Dermis microvascular lymphatic vessel endothelial cell (primary cell): ENCODE measurements around the gene EHMT2. TPM values are rescaled to one million over a fixed set of nuclear protein-coding genes. Genes with fewer than 3 reads are reported as not detected.
"Not testable (repeated sequence)": the region's sequence is repeated elsewhere in the genome, so short reads cannot be mapped to it uniquely, and the experiment has no call there.

Experiments
- DNase-seq, 2 donors: peaks; one replicate each; pipeline versions ENCODE4 v3.0.0 to v3.0.0-alpha.2; 2010; ENCODE audit warnings: low read depth in 2 of 2
- total RNA-seq: library from RNA; depleted of rRNA; stranded (reverse); fragments of >200 nt; gene quantifications from 2 replicates; pipeline ENCODE4 v1.2.1, GENCODE V29; 2014

Gene EHMT2
- total RNA-seq, 1 donor from 2014 or later, result 25.9 TPM

DNA sequence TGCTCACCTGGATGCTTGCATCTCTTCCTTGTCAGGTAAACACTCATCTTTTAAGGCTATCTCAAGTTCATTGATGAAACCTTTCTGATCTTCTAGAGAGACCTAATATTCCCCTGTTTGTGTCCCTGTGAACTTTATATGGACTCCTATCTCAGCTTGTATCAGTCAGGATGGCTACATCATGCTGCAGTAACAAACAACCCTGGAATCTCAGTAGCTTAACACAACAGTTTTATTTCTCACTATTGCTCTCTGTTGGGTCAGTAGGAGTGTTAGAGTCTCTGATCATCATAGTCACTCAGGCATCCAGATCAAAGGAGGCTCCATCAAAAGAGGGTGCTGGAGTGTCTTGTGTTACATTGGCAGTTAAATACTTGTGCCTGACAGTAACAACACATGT, 17.9 kb upstream of the EHMT2 start:
- DNase-seq, result no peak

DNA sequence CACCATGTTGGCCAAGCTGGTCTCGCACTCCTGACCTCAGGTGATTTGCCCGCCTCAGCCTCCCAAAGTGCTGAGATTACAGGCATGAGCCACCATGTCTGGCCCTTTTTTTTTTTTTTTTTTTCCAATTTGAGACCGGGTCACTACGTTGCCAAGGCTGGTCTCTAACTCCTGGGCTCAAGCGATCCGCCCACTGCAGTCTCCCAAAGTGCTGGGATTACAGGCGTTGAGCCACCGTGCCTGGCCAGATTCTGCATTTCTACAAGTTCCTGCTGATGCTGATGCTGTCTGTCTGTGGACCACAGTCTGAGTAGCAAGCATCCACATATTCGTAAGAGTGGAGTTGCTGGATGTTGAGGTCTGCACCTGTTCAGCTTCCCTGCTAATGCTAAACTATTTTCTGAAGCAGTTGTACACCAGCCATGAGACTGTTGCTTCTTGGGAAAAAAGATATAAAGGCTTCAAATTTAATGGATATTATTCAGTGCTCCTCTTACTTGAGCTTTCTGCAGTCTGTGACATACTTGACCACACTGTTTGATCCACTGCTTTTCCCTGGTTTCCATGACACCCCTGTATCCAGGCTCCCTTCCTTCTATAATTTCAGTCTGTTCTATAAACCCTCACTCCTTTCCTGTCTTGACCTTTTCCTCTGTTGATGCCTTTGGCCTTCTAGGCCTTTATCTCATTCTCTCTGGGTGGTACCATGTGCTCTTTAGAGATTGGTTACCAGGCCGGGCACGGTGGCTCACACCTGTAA, 14.5 kb upstream of the EHMT2 start:
- no peak for DNase-seq

DNA sequence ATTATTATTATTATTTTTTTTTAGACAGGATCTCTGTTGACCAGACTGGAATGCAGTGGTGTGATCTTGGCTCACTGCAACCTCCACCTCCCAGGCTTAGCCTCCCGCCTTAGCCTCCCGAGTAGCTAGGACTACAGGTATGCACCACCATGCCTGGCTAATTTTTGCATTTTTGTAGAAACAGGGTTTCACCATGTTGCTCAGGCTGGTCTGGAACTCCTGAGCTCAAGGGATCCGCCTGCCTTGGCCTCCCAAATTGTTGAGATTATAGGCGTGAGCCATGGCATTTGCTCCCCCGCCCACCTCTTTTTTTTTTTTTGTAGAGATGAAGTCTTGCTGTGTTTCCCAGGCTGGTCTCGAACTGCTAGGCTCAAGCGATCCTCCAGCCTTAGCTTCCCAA, 11.8 kb upstream of the EHMT2 start:
- not testable (repeated sequence) for DNase-seq

DNA sequence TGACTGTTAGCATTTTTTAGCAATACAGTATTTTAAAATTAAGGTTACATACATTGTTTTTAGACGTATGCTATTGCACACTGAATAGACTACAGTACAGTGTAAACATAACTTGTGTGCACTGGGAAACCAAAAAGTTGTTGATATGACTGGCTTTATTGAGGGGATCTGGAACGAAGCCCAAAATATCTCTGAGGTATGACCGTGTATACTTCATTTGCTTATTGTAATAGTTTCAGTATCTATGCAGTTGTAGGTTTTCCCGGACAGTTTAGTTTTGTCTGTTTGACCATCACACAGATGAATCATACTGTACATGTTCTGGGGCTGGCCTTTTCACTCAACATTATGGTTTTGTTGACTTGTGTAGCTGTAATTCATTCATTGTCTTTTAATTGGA, 11.3 kb upstream of the EHMT2 start:
- DNase-seq, result no peak

DNA sequence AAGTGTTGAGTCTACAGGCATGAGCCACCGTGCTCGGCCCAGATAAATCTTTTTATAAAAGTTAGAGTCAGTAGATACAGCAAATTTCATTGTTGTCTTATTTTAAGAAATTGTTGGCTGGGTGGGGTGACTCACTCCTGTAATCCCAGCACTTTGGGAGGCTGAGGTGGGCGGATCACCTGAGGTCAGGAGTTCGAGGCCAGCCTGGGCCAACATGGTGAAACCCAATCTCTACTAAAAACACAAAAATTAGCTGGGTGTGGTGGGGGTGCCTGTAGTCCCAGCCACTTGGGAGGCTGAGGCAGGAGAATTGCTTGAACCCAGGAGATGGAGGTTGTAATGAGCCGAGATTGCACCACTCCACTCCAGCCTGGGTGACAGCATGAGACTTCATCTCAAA, 10.8 kb upstream of the EHMT2 start:
- not testable (repeated sequence) for DNase-seq

DNA sequence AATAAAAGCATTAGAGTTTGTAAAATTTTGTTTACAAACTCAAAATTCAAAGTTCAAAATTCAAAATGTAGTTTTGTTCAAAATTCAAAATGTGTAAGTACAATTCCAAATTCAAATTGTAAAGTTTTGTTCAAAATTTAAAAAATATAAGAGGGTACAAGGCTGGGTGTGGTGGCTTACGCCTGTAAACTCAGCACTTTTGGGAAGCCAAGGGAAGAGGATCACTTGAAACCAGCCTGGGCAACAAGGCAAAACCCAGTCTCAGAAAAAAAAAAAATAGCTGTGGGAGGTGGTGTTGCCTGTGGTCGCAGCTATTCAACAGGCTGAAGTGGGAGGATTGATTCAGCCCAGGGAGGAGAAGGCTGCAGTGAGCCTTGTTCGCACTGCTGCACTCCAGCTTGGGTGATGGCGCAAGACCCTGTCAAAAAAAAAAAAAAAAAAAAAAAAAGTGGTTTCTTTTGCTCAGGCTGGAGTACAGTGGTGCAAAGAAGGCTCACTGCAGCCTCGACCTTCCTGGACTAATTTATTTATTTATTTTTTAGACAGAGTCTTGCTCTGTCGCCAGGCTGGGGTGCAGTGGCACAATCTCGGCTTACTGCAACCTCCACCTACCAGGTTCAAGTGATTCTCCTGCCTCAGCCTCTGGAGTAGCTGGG, 9.8 kb upstream of the EHMT2 start:
- no peak for DNase-seq

DNA sequence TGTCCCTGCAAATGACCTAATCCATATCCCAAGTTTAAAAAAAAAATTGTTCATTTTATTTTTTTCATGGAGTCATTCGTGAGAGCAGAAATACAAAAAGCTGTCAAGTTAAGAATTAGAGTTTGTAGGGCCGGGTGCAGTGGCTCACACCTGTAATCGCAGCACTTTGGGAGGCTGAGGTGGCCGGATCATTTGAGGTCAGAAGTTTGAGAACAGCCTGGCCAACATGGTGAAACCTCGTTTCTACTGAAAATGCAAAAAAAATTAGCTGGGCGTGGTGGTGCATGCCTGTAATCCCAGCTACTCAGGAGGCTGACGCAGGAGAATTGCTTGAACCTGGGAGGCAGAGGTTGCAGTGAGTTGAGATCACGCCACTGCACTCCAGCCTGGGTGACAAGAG, 9.2 kb upstream of the EHMT2 start:
- not testable (repeated sequence) for DNase-seq

DNA sequence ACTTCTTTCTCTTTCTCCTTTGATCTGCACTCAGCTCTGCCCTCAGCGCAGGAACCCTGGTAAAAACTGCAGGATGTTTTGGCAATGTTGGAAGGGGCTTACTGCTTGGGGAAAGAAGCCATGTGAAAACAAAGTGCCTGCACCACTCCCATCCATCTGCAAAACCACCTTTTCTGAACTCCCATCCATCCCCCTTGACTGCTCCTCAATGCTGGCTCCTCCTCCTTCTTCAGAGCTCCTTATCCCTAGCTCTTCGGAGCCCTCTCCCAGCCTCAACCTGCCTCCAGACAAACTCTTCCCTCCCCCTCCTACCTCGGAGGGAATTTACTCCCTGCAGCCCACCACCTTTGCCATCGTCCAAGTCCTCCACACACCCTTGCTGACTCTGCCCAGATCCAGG, 8.6 kb upstream of the EHMT2 start:
- no peak for DNase-seq

DNA sequence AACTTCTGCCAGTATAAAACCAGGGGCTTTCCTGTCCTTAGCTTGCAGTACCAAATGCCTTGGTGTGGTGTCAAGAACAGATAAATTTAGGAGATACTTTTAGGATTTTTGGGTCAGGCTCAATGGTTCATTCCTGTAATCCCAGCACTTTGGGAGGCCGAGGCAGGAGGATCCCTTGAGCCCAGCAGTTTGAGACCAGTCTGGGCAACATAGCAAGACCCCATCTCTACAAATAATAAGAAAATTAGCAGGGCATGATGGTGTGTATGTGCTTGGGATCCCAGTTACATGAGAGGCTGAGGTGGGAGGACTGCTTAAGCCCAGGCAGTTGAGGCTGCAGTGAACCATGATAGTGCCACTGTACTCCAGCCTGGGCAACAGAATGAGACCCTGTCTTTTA, 7.5 kb upstream of the EHMT2 start:
- no peak for DNase-seq

DNA sequence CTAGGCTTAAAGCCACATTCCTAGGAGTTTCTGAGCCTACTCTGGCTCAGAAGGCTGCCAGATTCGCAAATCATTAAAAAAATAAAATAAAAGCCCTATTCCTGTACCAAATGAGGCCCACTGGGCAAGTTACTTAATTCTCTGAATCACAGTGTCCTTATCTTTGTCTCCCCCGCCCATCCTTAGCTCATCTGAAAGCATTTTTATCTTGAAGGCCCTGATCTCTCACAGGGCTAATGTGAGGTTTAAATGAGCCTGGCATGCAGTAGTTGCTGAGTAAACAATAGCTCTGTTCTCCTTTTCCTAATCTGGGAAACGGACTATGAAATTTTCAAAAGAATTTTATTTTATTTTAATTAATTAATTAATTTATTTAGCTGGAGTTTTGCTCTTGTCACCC, 6.5 kb upstream of the EHMT2 start:
- no peak for DNase-seq

DNA sequence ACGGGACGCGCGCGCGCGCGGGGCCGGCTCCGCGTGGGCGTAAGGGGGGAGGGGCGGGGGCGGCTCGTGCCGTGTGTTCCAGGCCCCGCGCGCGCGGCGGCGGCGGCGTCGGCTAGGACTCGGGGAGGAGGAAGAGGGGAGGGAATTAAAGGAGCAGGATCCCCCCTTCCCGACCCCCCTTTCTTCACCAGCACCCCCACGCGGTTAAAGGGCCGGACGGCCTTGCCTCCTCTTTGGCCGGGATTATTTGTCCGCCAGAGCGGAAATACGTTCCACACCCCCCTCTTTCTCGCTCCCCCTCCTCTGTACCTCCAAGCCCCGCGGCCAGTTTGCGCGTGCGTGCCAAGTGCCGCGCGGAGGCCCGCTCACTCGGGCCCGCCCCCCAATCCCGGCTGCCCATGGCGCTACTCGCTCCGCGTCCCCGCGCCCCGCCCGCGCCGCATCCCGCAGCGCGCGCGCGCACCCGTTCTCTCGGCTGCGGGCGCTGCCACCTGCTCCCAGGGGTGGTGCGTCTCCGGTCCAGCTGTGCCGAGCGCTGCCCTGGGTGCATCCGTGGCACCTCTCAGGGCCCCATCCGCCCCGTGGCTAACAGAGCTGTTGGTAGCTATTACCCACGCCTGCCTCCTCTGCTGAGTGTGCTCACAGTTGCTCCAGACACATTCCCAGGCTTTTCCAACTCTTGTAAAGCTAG, 4.6 kb upstream of the EHMT2 start, which contains the start of gene ZBTB12:
TSS of gene ZBTB12 (minus strand) at position 134 of the 691 bp plus-strand sequence. CDS start 781 bp downstream, outside the sequence.
- DNase-seq, result peak; percentile 83 to 93

DNA sequence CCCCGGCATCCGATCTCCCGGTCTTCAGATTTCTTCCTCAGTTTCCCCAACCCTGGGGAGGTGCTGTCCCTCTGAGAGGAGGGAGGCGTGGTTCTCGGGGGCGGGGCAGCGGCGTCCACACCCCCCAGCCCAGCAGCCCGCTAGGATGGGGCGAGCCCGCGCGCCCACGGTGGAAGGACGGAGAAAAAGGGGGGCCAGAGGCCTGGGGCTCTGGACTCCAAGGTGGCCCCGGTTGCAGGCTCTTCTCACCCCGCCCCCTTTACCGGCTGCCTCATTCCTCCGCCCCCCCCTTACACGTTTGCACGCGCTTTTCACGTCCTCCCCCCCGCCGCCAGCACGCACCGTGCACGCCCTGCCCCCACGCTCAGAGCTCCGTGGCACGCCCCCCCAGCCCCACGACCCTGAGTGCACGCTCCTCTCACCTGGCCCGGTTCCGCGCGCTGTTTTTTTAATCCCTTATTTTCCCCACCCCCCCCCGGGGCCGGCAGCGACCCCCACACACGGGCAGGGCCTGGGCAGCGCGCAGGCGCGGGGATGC, 4.0 kb upstream of the EHMT2 start:
- DNase-seq, result peak in 1 of 2 donors; percentile 46

DNA sequence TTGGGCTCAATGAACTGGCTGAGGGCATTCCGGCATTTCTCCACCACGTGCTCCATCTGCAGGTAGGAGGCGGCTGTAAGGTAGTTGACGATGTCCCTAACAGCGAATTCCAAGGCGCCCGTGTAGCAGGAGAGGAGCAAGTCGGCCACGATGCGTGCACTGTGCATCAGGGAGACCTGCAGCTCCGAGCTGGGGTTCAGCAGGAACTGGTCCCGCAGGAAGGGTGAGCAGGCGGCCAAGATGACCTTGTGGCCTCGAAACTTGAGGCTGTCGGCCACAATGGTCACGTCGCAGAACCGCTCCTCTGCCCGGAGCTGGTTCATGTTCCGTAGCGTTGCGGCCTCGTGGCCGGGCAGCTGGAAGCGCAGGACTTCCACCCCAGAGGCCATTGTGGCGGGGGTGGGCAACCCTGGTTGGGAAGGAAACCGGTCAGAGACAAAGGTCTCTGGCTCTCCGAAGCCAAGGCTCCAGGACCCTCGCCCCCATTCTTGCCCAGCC, 3.5 kb upstream of the EHMT2 start:
- DNase-seq, result no peak

DNA sequence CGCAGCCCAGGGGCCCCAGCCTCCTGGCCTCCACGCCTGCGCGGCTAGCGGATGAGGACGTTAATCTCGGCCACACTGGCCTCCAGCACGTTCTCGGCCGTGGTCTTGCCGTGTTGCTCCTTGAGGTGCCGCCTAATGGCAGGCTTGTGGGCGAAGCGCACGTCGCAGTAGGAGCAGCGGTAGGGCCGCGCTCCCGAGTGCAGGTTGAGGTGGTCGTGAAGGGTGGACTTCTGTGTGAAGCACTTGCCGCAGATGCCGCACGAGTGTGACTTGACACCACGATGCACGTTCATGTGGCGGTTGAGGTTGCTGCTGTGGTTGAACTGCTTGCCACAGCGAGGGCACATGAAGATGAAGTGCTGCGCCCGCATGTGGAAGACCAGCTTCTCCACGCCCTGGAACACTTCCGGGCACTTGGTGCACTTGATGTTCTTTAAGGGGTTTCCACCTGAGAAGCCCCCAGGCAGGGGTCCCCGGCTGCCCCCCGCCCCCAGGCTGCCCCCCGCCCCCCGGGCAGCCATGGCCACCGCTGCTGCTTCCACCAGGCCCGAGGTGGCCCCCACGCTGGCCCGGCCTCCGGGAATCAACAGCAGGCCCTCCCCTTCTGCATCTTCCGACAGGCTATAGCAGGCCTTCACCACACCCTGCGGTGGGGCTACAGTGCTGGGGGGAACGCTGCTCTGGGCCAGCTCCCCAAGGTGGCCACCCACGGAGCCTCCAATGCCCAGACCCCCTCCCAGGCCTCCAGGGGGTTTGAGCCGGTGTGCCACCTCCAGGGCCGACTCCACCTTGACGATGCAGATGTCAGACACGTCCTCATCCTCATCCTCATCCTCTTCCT, 2.6 kb upstream of the EHMT2 start:
- DNase-seq, result no peak

DNA sequence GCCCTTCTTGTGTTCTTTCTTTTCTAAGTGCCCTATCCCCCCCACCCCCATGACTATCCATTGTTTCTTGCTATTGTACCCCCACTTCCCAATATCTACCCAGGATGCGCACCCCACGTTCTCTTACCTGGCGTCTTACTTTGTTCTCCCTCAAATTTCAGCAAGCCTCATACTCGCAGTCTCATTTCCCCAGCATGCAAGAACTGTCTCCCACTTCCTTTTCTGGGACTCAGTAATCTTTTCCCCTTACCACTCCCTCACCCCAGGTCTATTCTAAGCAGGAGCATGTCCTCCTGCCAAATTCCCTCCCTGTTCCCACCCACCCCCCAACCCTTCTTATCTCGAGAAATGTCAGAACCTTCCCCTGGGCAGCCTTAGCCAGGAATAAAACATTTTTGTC, 1.7 kb upstream of the EHMT2 start:
- no peak for DNase-seq

DNA sequence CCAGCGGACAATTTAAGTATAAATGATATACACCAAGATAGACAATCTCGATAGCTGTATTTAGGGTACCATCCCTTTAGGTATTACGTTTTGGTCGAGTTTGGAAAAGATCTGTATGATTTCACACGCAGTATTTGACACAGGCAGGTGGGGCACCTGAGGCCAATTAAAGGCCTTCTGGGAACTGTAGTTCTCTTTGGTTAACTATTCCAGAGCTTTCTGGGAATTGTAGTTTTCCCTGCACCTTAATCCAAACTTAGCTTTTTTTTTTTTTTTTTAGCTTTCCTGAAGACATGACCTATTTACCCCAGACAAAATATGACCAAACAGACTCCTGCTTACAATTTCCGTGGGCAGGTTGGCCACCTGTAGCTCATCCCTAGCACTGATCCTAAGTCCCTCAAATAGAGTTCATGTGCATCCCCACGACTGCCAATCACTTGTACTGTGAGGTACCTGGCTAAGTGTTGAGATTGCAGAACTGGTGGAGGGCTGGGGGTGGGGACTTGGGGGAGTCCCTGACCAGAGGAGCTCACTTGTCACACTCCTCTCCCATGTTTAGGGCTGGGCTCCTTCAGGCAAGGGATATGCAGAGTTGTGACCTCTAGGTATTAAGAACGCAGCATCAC, 999 bp upstream of the EHMT2 start:
- peak in 1 of 2 donors; percentile 47 for DNase-seq

DNA sequence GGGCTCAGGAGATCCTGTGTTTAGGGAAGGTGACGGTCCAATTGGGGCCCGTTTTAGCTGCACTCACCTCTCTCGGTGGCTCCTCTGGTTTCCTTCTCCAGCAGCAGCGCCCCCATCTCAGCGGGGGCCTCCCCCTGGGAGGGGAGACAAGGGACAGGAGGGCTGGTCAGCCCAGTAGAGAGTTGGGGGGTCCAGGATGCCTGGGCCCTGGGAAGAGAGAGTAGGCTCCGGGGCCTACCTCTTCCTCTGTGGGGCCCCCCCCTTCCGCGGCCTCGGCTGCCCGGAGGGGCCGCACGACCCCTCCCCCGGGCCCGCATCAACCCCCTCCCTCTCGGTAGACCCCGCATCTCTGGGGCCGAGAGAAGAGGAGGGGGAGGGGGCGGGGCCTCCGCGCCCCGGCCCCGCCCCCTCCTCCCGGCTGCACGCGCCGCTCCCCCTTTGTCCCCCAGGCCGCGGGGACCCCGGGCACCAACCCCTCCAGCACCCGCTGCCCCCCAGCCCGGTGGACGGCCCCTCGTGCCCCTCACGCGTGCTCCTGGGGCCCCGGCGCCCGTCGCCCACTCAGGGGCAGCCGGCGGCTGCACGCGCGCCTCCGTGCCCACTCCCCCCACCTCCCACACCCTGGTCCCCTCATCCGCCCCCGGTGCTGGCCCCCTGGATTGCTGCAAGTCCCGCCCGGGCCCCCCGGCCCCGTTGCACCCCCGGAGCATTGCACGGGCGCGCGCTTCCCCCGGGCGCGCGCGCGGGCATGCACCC, 464 bp downstream of the EHMT2 start:
- DNase-seq, result no peak

DNA sequence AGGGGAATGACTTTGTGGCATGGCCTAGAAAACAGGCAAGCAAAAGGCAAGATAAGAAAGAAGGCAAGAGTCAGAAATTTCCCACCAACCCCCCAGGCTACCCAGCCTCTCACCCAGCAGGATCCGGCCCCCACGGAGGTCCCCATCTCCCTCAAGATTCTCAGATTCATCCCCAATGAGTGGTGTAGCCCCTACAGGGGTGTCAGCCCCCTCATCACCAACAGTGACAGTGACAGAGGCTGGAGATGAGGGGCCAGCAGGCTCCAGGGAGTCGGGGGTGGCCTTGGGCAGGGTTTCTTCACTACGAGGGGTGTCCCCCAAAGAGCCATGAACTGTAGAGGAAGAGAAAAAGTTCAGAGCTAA, 1.0 kb downstream of the EHMT2 start:
- no peak for DNase-seq

DNA sequence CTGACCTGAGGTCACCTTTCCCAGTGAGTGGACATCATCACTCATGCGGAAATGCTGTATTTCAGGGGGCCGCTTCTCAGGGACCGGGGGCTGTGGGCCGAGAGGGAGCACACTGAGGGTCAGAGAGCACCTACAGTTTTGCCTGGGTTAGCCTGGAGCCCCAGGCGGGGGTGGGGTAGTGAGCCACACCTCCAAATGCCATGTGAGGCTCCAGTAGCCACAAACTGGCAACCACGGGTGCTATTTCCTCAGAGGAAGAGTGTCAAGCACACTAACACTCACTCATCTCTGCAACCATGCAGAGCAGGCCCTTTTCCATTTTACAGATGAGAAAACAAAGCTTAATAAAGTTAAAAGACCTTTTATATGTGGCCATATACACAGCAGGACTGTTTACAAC, 4.7 kb downstream of the EHMT2 start:
- DNase-seq, result no peak

DNA sequence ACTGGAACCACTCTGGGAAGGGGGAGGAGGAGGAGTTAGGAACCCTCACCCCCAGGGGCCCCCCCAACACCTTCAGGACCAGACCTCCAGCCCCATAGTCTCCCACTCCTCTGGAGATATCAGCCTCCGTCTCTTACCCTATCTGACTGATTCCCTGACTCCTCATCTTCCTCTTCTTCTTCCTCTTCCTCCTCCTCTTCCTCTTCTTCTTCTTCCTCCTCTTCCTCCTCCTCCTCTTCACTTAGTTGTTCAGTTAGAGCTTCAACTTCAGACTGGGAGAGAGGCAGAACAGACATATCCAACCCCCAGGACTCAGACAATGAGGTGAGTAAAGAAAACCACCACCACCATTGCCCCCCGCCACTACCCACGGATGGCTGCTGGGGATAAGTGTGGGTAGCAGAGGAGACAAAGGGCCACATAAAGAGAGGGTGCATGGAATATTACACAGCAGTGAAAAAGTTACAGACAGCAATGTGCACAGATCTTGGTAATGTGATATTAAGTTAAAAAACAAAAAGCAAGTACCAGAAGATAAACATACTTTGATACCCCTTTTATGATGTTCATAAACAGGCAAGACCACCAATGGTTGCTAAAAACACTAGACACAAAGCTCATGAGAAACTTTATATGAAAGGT, 8.0 kb downstream of the EHMT2 start:
- no peak for DNase-seq
